Trophoblast cell (in vitro differentiated cells and primary cell): Measurements from ENCODE around the gene FUOM.
"Not testable (repeated sequence)": the region's sequence is repeated elsewhere in the genome, so short reads cannot be mapped to it uniquely, and the experiment has no call there.

ENCODE experiments used
- DNase-seq, 2 donors: peaks; one replicate each; pipeline ENCODE4 v3.0.0-alpha.2; 2016
- H2AFZ ChIP-seq: 2 replicates; pipeline ENCODE4 v1.6.1; 2013; ENCODE audit warnings: low read length, moderate library complexity, mild to moderate bottlenecking; ENCODE audit not compliant: insufficient read depth, poor library complexity
- H2AK5ac ChIP-seq: 2 replicates; pipeline ENCODE4 v1.6.1; 2013; ENCODE audit warnings: mild to moderate bottlenecking, low read length
- H2BK120ac ChIP-seq: 2 replicates; pipeline ENCODE4 v1.6.1; 2013; ENCODE audit warnings: low read length, mild to moderate bottlenecking, moderate library complexity; ENCODE audit not compliant: insufficient read depth, poor library complexity
- H2BK12ac ChIP-seq: 2 replicates; pipeline ENCODE4 v1.6.1; 2013; ENCODE audit warnings: mild to moderate bottlenecking, low read length, moderate library complexity
- H2BK5ac ChIP-seq: 2 replicates; pipeline ENCODE4 v1.6.1; 2013; ENCODE audit warnings: low read length, low read depth, moderate library complexity, mild to moderate bottlenecking; ENCODE audit not compliant: poor library complexity
- H3K14ac ChIP-seq: 2 replicates; pipeline ENCODE4 v1.6.1; 2013; ENCODE audit warnings: mild to moderate bottlenecking, low read length
- H3K18ac ChIP-seq: 2 replicates; pipeline ENCODE4 v1.6.1; 2013; ENCODE audit warnings: mild to moderate bottlenecking, low read length
- H3K23ac ChIP-seq: 2 replicates; pipeline ENCODE4 v1.6.1; 2013; ENCODE audit warnings: low read length
- H3K27ac ChIP-seq: 2 replicates; pipeline ENCODE4 v1.5.1; 2013; ENCODE audit warnings: low read depth, mild to moderate bottlenecking, inconsistent platforms, low read length, moderate library complexity
- H3K27me3 ChIP-seq: 2 replicates; pipeline ENCODE4 v1.6.1; 2013; ENCODE audit warnings: inconsistent platforms, mild to moderate bottlenecking, low read length, moderate library complexity; ENCODE audit not compliant: insufficient read depth
- H3K36me3 ChIP-seq, 2 experiments: 1 replicate in 1 of 2; 2 replicates in 1 of 2; pipeline ENCODE4 v1.6.1; 2013; ENCODE audit warnings: low read length in 2 of 2, mild to moderate bottlenecking in 2 of 2, moderate library complexity in 1 of 2; ENCODE audit not compliant: insufficient read depth in 2 of 2, control insufficient read depth in 1 of 2
- H3K4ac ChIP-seq: 2 replicates; pipeline ENCODE4 v1.6.1; 2013; ENCODE audit warnings: low read depth, mild to moderate bottlenecking, low read length, moderate library complexity
- H3K4me1 ChIP-seq, 2 experiments: 1 replicate in 1 of 2; 2 replicates in 1 of 2; pipeline ENCODE4 v1.6.1; 2013; ENCODE audit warnings: low read length in 2 of 2, mild to moderate bottlenecking in 2 of 2, moderate library complexity in 1 of 2; ENCODE audit not compliant: insufficient read depth in 2 of 2, control insufficient read depth in 1 of 2
- H3K4me2 ChIP-seq: 2 replicates; pipeline ENCODE4 v1.6.1; 2013; ENCODE audit warnings: inconsistent platforms, mild to moderate bottlenecking, low read length, moderate library complexity
- H3K4me3 ChIP-seq: 2 replicates; pipeline ENCODE4 v1.5.1; 2013; ENCODE audit warnings: mild to moderate bottlenecking, low read depth, low read length, inconsistent platforms
- H3K79me1 ChIP-seq: one replicate; pipeline ENCODE4 v1.6.1; 2013; ENCODE audit warnings: low read length
- H3K79me2 ChIP-seq: 2 replicates; pipeline ENCODE4 v1.6.1; 2013; ENCODE audit warnings: low read length, mild to moderate bottlenecking; ENCODE audit not compliant: control insufficient read depth, insufficient read depth, poor library complexity
- H3K9ac ChIP-seq: 2 replicates; pipeline ENCODE4 v1.6.1; 2013; ENCODE audit warnings: mild to moderate bottlenecking, low read length
- H3K9me3 ChIP-seq: 2 replicates; pipeline ENCODE4 v1.6.1; 2013; ENCODE audit warnings: low read depth, mild to moderate bottlenecking, control low read depth, inconsistent platforms, low read length; ENCODE audit not compliant: insufficient read depth
- H4K12ac ChIP-seq: 2 replicates; pipeline ENCODE4 v1.6.1; 2013; ENCODE audit warnings: low read depth, mild to moderate bottlenecking, low read length, moderate library complexity
- H4K8ac ChIP-seq: 2 replicates; pipeline ENCODE4 v1.6.1; 2013; ENCODE audit warnings: low read depth, mild to moderate bottlenecking, low read length, moderate library complexity
- H4K91ac ChIP-seq: one replicate; pipeline ENCODE4 v1.6.1; 2013; ENCODE audit warnings: low read depth, mild to moderate bottlenecking, low read length, moderate library complexity
- WGBS: extraction: QIAGEN DNeasy Blood & Tissue Kit; methylation state at CpG from one replicate; pipeline ENCODE4 v1.1.7; 2013; ENCODE audit warnings: missing lambda C conversion rate; ENCODE audit not compliant: insufficient read length, insufficient coverage; ENCODE audit errors: extremely low coverage; 5-methylcytosine and 5-hydroxymethylcytosine counted together

Gene FUOM

DNA sequence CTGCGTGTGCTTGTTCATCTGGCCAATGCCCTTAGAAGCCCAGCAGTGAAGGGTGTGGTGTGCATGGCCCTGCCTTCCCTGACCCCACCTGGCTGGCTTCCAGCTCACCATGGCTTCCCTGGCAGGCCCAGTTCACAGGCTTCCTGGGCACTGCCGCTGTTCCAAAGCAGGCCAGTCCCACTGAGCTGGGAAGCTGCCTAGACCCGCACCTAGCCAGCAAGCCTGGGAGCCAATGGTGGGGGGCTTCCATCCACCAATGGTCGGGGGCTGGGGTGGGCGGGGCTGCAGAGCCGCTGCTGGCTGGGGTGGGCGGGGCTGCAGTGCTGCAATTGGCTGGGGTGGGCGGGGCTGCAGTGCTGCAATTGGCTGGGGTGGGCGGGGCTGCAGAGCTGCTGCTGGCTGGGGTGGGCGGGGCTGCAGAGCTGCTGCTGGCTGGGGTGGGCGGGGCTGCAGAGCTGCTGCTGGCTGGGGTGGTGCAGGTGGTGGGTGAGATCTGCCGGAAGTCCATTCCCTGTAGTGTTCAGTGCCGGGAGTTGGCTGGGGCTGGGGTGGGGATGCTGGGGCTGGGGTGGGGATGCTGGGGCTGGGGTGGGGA lies 33.5 kb downstream of the FUOM start:
- H3K27ac ChIP-seq: no peak overlapping the region
- H3K4ac ChIP-seq: no peak overlapping the region
- H2AK5ac ChIP-seq: no peak overlapping the region
- no peak overlapping the region for H4K8ac ChIP-seq
- DNase-seq: peak in 1 of 2 donors; percentile 26
- peaks cover 7 to 16% of the 10 kb centered on the region in 2 experiments for H3K4me1 ChIP-seq
- no peak overlapping the region for H3K14ac ChIP-seq
- H2BK12ac ChIP-seq: no peak overlapping the region
- no peak overlapping the region for H2BK120ac ChIP-seq
- H3K79me2 ChIP-seq: no peaks in the 10 kb centered on the region
- H2BK5ac ChIP-seq: no peak overlapping the region
- H3K27me3 ChIP-seq: peaks cover 21% of the 10 kb centered on the region
- H3K9me3 ChIP-seq: peaks cover 8% of the 10 kb centered on the region
- no CpG with 5 or more reads among the region's 13 CpGs for WGBS
- H3K36me3 ChIP-seq: no peaks in the 10 kb centered on the region
- H2AFZ ChIP-seq: no peak overlapping the region
- H3K23ac ChIP-seq: no peak overlapping the region
- no peak overlapping the region for H4K12ac ChIP-seq
- no peak overlapping the region for H3K9ac ChIP-seq
- H3K4me2 ChIP-seq: no peak overlapping the region
- H3K18ac ChIP-seq: no peak overlapping the region
- H3K4me3 ChIP-seq: no peak overlapping the region
- H4K91ac ChIP-seq: no peak overlapping the region
- H3K79me1 ChIP-seq: no peaks in the 10 kb centered on the region

GRCh38 chr10:133322064-133322709 lies 35.6 kb downstream of the FUOM start:
- not testable (repeated sequence) for H3K4me3 ChIP-seq, H3K4me2 ChIP-seq, H2BK5ac ChIP-seq, H3K27ac ChIP-seq, H3K14ac ChIP-seq, H4K91ac ChIP-seq, H3K4ac ChIP-seq, H3K36me3 ChIP-seq, H3K79me2 ChIP-seq, H2BK120ac ChIP-seq, DNase-seq, H3K23ac ChIP-seq, H3K9ac ChIP-seq, H3K79me1 ChIP-seq, H2AK5ac ChIP-seq, H2BK12ac ChIP-seq, H4K12ac ChIP-seq, H4K8ac ChIP-seq, H2AFZ ChIP-seq, H3K18ac ChIP-seq
- no CpG with 5 or more reads among the region's 14 CpGs for WGBS
- H3K9me3 ChIP-seq: peaks cover 10% of the 10 kb centered on the region
- H3K4me1 ChIP-seq: peaks cover 8 to 15% of the 10 kb centered on the region in 2 experiments
- H3K27me3 ChIP-seq: peaks cover 21% of the 10 kb centered on the region

GRCh38 chr10:133320852-133321422 lies 36.9 kb downstream of the FUOM start:
- H3K4me3 ChIP-seq, H4K8ac ChIP-seq, H2BK5ac ChIP-seq, H3K36me3 ChIP-seq, H3K27ac ChIP-seq, H2AK5ac ChIP-seq, H3K23ac ChIP-seq, H3K79me1 ChIP-seq, H4K12ac ChIP-seq, H3K9ac ChIP-seq, H3K79me2 ChIP-seq, H2BK12ac ChIP-seq, H3K4me2 ChIP-seq, H3K9me3 ChIP-seq, H3K18ac ChIP-seq, H3K4me1 ChIP-seq, H4K91ac ChIP-seq, DNase-seq, H2BK120ac ChIP-seq, H3K14ac ChIP-seq, H2AFZ ChIP-seq, H3K4ac ChIP-seq: not testable (repeated sequence)
- peaks cover 13% of the 10 kb centered on the region for H3K27me3 ChIP-seq
- no CpG with 5 or more reads among the region's 6 CpGs for WGBS

GRCh38 chr10:133318494-133319127 lies 39.2 kb downstream of the FUOM start:
- H3K18ac ChIP-seq: no peak overlapping the region
- H4K12ac ChIP-seq: no peak overlapping the region
- no peak overlapping the region for H4K8ac ChIP-seq
- no peak overlapping the region for H2BK5ac ChIP-seq
- no peaks in the 10 kb centered on the region for H3K36me3 ChIP-seq
- no peaks in the 10 kb centered on the region for H3K79me2 ChIP-seq
- no CpG with 5 or more reads among the region's 51 CpGs for WGBS
- no peak overlapping the region for H3K27ac ChIP-seq
- no peak overlapping the region for H3K4ac ChIP-seq
- no peak overlapping the region for H3K14ac ChIP-seq
- no peaks in the 10 kb centered on the region for H3K79me1 ChIP-seq
- no peak overlapping the region for H4K91ac ChIP-seq
- H3K9ac ChIP-seq: no peak overlapping the region
- H2AK5ac ChIP-seq: no peak overlapping the region
- H2BK12ac ChIP-seq: no peak overlapping the region
- H3K4me1 ChIP-seq: peaks cover 2 to 4% of the 10 kb centered on the region in 2 experiments
- no peak overlapping the region for H3K4me3 ChIP-seq
- peak overlapping the region; percentile 57 for H3K4me2 ChIP-seq
- no peaks in the 10 kb centered on the region for H3K27me3 ChIP-seq
- H2BK120ac ChIP-seq: no peak overlapping the region
- DNase-seq: peak; percentile 33 to 61
- peak overlapping the region; percentile 59 for H2AFZ ChIP-seq
- H3K23ac ChIP-seq: no peak overlapping the region
- peaks cover 7% of the 10 kb centered on the region for H3K9me3 ChIP-seq
